Left ventricle myocardium inferior (tissue), 1 donor: ENCODE data around the gene AFAP1. TPM values are rescaled to one million over a fixed set of nuclear protein-coding genes. Genes with fewer than 3 reads are reported as not detected.

Experiments
- DNase-seq: peaks from one replicate; pipeline ENCODE4 v3.0.0-alpha.2; 2020
- H3K27ac ChIP-seq: fragments of 200-600 bp; replicated peaks from 2 replicates; pipeline ENCODE4 v1.8.0; 2021
- H3K27me3 ChIP-seq: fragments of 200-600 bp; 2 replicates; pipeline ENCODE4 v1.8.0; 2021; ENCODE audit warnings: low read depth
- H3K36me3 ChIP-seq: fragments of 200-600 bp; 2 replicates; pipeline ENCODE4 v1.8.0; 2021
- H3K4me1 ChIP-seq: fragments of 200-600 bp; 2 replicates; pipeline ENCODE4 v1.8.0; 2021
- H3K4me3 ChIP-seq: fragments of 200-600 bp; 2 replicates; pipeline ENCODE4 v1.8.0; 2021; ENCODE audit warnings: mild to moderate bottlenecking, moderate library complexity
- H3K9me3 ChIP-seq: fragments of 200-600 bp; replicated peaks from 2 replicates; pipeline ENCODE4 v1.8.0; 2021
- intact Hi-C: fragments of 100-400 bp; cut with micrococcal nuclease; formaldehyde crosslinking; loops from one replicate; pipeline ENCODE4 v1.11.0; 2022
- total RNA-seq: library from RNA; stranded (reverse); fragmentation: NEBNext Ultra II Directional; extraction: Animal tissue kit (Norgen Biotek cat#: 25700); gene quantifications from one replicate; pipeline ENCODE4 v1.2.1, GENCODE V29; 2021
- TF ChIP-seq, protein P1 (sequence below): fragments of 200-600 bp; IDR thresholded peaks from 2 replicates; pipeline ENCODE4 v1.8.0; 2021; ENCODE audit warnings: antibody characterized with exemption, mild to moderate bottlenecking, borderline replicate concordance
- donor health status: DM: no; HTN: yes; CAD: no; lungs with severe emphysema.

The AFAP1 gene
- total RNA-seq, 1 donor from 2014 or later = 6.8 TPM

DNA sequence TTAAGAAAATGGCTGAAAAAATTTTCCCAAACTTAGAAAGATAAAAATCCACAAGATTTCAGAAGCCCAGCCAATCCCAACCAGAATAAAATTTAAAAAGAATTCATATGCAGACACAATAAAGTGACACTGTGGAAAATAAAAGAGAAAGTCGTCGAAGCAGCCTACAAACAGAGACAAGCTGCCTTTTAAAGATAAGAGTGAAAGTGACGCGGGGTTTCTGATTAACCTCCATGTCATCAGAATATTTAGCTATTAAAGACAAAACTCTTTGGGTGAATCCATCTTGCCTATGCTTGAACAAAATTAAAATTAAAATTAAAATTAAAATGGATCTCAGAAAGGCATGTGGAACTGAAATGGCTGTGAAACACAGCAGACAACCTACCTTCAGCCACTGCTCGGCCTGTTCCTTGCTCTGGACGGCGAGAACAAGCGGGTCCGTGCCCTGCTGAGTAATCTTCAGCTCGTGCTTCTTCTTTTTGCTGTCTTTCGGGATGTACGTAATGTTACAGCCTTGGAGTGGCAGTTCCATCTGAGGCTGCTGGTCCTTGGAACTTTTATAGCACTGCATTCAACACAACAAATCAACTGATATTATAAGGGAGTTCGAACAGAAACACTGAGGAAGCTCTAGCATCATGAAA is 101.4 kb downstream of the AFAP1 start:
- H3K27ac ChIP-seq = no peak overlapping the region
- no peak for DNase-seq

DNA sequence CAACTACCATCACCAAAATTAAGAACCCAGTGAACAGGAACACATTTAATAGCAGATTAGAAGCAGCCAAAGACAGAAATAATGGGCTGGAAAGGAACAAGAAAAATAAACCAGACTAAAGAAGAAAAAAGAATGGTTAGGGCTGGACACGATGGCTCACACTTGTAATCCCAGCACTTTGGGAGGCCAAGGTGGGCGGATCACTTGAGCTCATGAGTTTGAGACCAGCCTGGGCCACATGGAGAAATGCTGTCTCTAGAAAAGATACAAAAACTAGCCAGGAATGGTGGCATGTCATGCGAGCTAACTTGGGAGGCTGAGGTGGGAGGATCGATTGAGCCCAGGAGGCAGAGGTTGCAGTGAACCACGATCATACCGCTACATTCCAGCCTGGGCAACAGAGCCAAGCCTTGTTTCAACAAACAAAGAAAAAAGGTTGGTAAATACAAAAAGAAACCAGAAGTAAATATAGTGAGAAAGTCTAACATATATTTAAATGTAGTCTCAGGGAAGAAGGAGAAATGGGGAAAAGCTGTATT is 102.0 kb downstream of the AFAP1 start:
- DNase-seq = no peak
- intact Hi-C loops = no loop called here
- Histone ChIP-seq H3K36me3 (no peaks in the 10 kb centered on the region), H3K4me1 (peaks cover 6% of the 10 kb centered on the region), H3K27ac (no peak overlapping the region), H3K27me3 (no peaks in the 10 kb centered on the region), H3K9me3 (peaks cover 6% of the 10 kb centered on the region), H3K4me3 (no peak overlapping the region)
- TF ChIP-seq, protein P1, sequence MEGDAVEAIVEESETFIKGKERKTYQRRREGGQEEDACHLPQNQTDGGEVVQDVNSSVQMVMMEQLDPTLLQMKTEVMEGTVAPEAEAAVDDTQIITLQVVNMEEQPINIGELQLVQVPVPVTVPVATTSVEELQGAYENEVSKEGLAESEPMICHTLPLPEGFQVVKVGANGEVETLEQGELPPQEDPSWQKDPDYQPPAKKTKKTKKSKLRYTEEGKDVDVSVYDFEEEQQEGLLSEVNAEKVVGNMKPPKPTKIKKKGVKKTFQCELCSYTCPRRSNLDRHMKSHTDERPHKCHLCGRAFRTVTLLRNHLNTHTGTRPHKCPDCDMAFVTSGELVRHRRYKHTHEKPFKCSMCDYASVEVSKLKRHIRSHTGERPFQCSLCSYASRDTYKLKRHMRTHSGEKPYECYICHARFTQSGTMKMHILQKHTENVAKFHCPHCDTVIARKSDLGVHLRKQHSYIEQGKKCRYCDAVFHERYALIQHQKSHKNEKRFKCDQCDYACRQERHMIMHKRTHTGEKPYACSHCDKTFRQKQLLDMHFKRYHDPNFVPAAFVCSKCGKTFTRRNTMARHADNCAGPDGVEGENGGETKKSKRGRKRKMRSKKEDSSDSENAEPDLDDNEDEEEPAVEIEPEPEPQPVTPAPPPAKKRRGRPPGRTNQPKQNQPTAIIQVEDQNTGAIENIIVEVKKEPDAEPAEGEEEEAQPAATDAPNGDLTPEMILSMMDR = no peak

More for the DNA sequence above, 101.4 kb downstream of the AFAP1 start:
- TF ChIP-seq, protein P1 = no peak
- H3K4me1 ChIP-seq = peaks cover 12% of the 10 kb centered on the region
- H3K9me3 ChIP-seq = peaks cover 5% of the 10 kb centered on the region
- H3K4me3 ChIP-seq = no peak overlapping the region
- intact Hi-C loops = no loop called here
- no peaks in the 10 kb centered on the region for H3K27me3 ChIP-seq
- no peaks in the 10 kb centered on the region for H3K36me3 ChIP-seq

DNA sequence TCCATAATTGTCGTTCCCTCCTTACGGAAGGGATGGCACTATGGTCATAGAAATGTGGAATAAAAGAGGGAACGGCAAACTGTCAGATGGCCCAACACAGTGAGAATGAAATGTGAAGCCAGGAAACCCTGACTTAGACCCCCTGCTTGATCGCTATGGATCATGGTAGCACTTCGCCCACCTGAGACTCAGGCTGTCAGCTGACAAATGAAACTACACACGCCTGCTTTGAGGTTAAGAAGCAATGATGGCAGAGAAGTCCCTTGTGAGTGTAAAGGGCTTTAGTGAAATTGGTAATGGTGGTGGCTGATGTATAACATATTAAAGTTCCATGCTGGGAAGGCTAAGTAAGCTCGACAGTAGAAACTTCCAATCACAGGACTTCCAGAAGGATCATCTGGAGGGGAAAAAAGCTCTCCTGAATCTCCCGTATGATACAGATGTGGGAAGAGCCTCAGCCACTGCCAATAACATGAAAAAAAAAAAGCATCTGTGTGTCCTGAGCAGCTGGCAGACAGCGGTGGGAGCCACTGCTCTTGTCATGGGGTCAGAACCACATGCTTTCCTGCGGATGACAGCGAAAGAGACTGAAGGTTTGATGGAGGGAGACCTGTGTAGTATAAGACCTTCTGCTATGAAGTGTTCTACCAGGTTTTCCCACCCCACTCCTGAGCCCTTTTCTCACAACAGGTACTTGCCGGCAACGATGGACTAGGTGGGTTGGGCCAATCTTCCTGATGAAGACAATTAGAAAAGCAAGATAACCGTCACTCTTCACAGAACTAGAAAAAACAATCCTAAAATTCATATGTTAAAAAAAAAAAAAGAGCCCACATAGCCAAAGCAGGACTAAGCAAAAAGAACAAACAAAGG is 107.6 kb downstream of the AFAP1 start:
- H3K36me3 ChIP-seq = no peaks in the 10 kb centered on the region
- H3K27ac ChIP-seq = peak overlapping the region; percentile 84
- H3K4me3 ChIP-seq = peak overlapping the region; percentile 28
- H3K27me3 ChIP-seq = no peaks in the 10 kb centered on the region
- intact Hi-C loops = no loop called here
- no peak for DNase-seq
- H3K9me3 ChIP-seq = peaks cover 6% of the 10 kb centered on the region
- peaks cover 49% of the 10 kb centered on the region for H3K4me1 ChIP-seq
- TF ChIP-seq, protein P1 = no peak

DNA sequence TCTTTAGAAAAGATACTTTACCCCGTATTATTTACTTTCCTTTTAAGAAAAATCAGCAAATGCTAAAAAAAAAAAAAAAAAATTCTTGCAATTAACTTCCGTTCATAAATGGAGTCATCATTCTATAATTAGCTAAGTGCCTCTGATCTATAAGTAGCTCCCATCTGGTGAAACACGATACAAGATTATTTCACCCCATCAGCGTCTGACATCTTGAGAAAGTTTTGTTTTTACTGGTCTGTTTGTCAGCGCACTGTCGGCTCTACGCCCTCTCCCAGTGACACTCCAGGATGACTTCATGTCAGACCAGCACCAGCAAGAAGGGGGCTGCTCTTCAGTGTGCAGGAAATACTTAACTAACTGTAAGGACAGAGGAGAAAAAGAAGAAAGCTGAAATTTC is 108.3 kb downstream of the AFAP1 start:
- Histone ChIP-seq H3K4me1 (peaks cover 49% of the 10 kb centered on the region), H3K4me3 (peak overlapping the region; percentile 28), H3K27me3 (no peaks in the 10 kb centered on the region), H3K9me3 (peaks cover 6% of the 10 kb centered on the region), H3K27ac (peak overlapping the region; percentile 84), H3K36me3 (no peaks in the 10 kb centered on the region)
- intact Hi-C loops = no loop called here
- DNase-seq = no peak
- TF ChIP-seq, protein P1 = no peak

DNA sequence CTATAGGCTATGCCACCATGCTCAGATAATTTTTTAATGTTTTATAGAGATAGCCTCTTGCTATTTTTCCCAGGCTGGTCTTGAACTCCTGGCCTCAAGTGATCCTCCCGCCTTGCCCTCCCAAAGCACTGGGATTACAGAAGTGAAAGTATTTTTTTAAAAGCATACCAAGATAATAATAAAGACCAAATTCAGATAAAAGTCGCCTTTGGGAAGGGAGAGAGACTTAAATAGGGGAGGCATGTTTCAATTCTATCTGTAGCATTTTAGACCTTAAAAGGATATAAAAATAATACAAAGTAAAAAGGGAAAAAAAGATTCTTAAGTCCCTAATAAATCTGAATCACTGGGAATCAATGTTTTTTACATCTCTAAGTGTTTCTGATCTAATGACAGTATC is 108.9 kb downstream of the AFAP1 start:
- TF ChIP-seq, protein P1 = no peak
- Histone ChIP-seq H3K27me3 (no peaks in the 10 kb centered on the region), H3K4me3 (peak overlapping the region; percentile 28), H3K9me3 (peaks cover 6% of the 10 kb centered on the region), H3K36me3 (peaks cover 3% of the 10 kb centered on the region), H3K27ac (peak overlapping the region; percentile 84), H3K4me1 (peaks cover 49% of the 10 kb centered on the region)
- no peak for DNase-seq
- intact Hi-C loops = no loop called here
